ENCODE measurements around the gene CUX1. TPM values are rescaled to one million over a fixed set of nuclear protein-coding genes. Genes with fewer than 3 reads are reported as not detected.

The CUX1 gene
- total and polyA plus RNA-seq, 2 of the 13 experiments (the other 11 are each of a cell fraction or from before 2014, with no cell fraction given): 13.7 to 14.9 TPM

GRCh38 chr7:101869901-101870290 lies 52.5 kb downstream of the CUX1 start (continued):
- TF ChIP-seq, protein P1, sequence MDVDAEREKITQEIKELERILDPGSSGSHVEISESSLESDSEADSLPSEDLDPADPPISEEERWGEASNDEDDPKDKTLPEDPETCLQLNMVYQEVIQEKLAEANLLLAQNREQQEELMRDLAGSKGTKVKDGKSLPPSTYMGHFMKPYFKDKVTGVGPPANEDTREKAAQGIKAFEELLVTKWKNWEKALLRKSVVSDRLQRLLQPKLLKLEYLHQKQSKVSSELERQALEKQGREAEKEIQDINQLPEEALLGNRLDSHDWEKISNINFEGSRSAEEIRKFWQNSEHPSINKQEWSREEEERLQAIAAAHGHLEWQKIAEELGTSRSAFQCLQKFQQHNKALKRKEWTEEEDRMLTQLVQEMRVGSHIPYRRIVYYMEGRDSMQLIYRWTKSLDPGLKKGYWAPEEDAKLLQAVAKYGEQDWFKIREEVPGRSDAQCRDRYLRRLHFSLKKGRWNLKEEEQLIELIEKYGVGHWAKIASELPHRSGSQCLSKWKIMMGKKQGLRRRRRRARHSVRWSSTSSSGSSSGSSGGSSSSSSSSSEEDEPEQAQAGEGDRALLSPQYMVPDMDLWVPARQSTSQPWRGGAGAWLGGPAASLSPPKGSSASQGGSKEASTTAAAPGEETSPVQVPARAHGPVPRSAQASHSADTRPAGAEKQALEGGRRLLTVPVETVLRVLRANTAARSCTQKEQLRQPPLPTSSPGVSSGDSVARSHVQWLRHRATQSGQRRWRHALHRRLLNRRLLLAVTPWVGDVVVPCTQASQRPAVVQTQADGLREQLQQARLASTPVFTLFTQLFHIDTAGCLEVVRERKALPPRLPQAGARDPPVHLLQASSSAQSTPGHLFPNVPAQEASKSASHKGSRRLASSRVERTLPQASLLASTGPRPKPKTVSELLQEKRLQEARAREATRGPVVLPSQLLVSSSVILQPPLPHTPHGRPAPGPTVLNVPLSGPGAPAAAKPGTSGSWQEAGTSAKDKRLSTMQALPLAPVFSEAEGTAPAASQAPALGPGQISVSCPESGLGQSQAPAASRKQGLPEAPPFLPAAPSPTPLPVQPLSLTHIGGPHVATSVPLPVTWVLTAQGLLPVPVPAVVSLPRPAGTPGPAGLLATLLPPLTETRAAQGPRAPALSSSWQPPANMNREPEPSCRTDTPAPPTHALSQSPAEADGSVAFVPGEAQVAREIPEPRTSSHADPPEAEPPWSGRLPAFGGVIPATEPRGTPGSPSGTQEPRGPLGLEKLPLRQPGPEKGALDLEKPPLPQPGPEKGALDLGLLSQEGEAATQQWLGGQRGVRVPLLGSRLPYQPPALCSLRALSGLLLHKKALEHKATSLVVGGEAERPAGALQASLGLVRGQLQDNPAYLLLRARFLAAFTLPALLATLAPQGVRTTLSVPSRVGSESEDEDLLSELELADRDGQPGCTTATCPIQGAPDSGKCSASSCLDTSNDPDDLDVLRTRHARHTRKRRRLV (CRISPR knock-in tag; IDR thresholded peaks at IDR 0.05): no peak

DNA sequence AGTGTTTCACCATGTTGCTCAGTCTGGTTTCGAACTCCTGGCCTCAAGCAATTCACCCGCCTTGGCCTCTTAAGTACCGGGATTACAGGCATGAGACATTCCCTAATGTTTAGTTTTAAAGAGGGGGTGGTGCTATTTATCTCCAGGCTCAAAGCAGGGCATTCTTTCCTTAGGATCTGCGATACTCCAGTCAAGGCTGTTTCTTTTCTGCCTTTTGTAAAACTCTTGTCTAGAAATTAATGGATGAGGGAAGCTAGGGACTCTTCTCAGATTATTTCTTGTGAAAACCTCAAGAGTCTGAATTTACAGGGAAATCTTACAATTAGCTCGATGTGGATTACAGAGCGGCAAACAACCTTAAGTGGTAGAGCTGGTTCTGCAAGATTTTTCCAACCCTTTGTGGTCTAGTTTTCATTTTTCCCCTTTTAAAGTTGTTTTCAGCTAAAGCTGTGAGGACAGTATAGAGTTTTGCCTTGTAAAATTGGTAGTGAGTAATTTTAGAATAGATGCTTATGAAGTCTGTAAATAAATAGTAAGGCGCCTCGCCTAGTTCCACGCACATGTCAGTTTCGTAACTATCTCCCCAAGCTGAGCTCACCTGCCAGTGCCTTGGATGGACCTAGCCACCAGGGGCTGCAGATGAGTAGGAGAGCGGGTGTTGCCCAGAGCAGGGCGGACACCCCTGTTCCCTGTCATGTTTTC lies 53.1 kb downstream of the CUX1 start:
- in situ Hi-C loops (cut with HindIII; ENCODE audit: extremely low pct_ligation_motif_present, low pct_unique_long_range_greater_than_20kb): no loop called here
- peaks cover 8% of the 10 kb centered on the region; the same call in 1 of the 2 replicates for H4K20me1 ChIP-seq (ENCODE audit: insufficient read depth, low read length)
- no TSS peak for BruUV-seq (replicated peaks)
- peaks cover 41% of the 10 kb centered on the region for H3K4me1 ChIP-seq (ENCODE audit: insufficient read depth, low read length)
- ATAC-seq: peak; percentile 83
- H3K9ac ChIP-seq (ENCODE audit: insufficient read depth, low read depth, low read length): no peak overlapping the region
- H3K27ac ChIP-seq (ENCODE audit: extremely low read length, insufficient read depth, low read length): peak overlapping the region; percentile 27
- ChIA-PET POLR2A (no interaction called here), CTCF (ENCODE audit: low intra/inter-chr PET ratio, low total read pairs) (no interaction called here)
- no peak overlapping the region for H2AFZ ChIP-seq (ENCODE audit: low read length)
- no peak overlapping the region for H3K4me3 ChIP-seq (replicated peaks in 1 of 3; ENCODE audit: insufficient read depth in 1 of 3, low read depth in 2 of 3, low read length in 3 of 3)
- 85% methylated on average over 12 of the region's 12 CpGs for WGBS (ENCODE audit: low lambda C conversion rate)
- FAIRE-seq: no peak
- H3K27me3 ChIP-seq (ENCODE audit: control insufficient read depth in 1 of 2, insufficient read depth in 2 of 2, low read length in 2 of 2): no peaks in the 10 kb centered on the region
- intact Hi-C loops (cut with micrococcal nuclease; ENCODE audit: unreplicated experiment): no loop called here
- H3K36me3 ChIP-seq (replicated peaks in 1 of 2; ENCODE audit: control insufficient read depth in 1 of 2, insufficient read depth in 2 of 2, low read length in 2 of 2): 0 out of 5 replicates have a peak, but pooled peaks cover 0 to 2% of the 10 kb centered on the region in 2 experiments
- H3K79me2 ChIP-seq (ENCODE audit: insufficient read depth, low read length): peaks cover 66% of the 10 kb centered on the region
- H3K9me3 ChIP-seq (ENCODE audit: low read length): no peaks in the 10 kb centered on the region
- H3K4me2 ChIP-seq (ENCODE audit: low read depth, low read length): no peak overlapping the region
- DNase-seq (ENCODE audit: low spot score): peak; percentile 28
- TF ChIP-seq FOXP4 (CRISPR knock-in tag; IDR thresholded peaks at IDR 0.05) (no peak), CEBPG (CRISPR knock-in tag; IDR thresholded peaks at IDR 0.05) (0 out of 2 replicates have a peak, but pooled peaks have one; percentile 29), FOXP1 (IDR thresholded peaks at IDR 0.05) (no peak), FOXP1 (CRISPR knock-in tag; IDR thresholded peaks at IDR 0.05) (no peak), CBFB (CRISPR knock-in tag; IDR thresholded peaks at IDR 0.05) (no peak), ZNF546 (CRISPR knock-in tag; conservative IDR thresholded peaks at IDR 0.05) (no peak), CTCF (CRISPR knock-in tag; IDR thresholded peaks at IDR 0.05) (peak; percentile 46), ELF1 (CRISPR knock-in tag; IDR thresholded peaks at IDR 0.05) (no peak), ZBTB38 (CRISPR knock-in tag; IDR thresholded peaks at IDR 0.05) (0 out of 2 replicates have a peak, but pooled peaks have one; percentile 43), STAG1 (CRISPR knock-in tag; IDR thresholded peaks at IDR 0.05) (peak; percentile 37), ZC3H13 (CRISPR knock-in tag; IDR thresholded peaks at IDR 0.05) (no peak), MIER3 (CRISPR knock-in tag; IDR thresholded peaks at IDR 0.05; ENCODE audit: borderline replicate concordance) (no peak)
